Muscle of back (tissue), 11 donors: ENCODE data around the gene LCNL1. TPM values are rescaled to one million over a fixed set of nuclear protein-coding genes. Genes with fewer than 3 reads are reported as not detected.
"Not testable (repeated sequence)": the region's sequence is repeated elsewhere in the genome, so short reads cannot be mapped to it uniquely, and the experiment has no call there.

ENCODE experiments used
- DNase-seq, 3 donors: peaks; one replicate each; pipeline versions ENCODE4 v3.0.0 to v3.0.0-alpha.2; 2013
- polyA plus RNA-seq, 10 donors: library from polyadenylated mRNA; unstranded; fragments of 120-200 nt; gene quantifications; one replicate each; pipeline ENCODE4 v1.2.1, GENCODE V29; 2013; ENCODE audit not compliant: insufficient read length in 10 of 10

LCNL1 gene
- polyA plus RNA-seq, 10 donors: 0.14 to 1.1 (median 0.66) TPM

- no peak for DNase-seq
These were observed 40.4 kb downstream of the LCNL1 start for GRCh38 chr9:137023157-137023556.

GRCh38 chr9:137023583-137023991 is 40.8 kb downstream of the LCNL1 start:
- no peak for DNase-seq

- no peak for DNase-seq
These were observed 42.7 kb downstream of the LCNL1 start for GRCh38 chr9:137025517-137025966.

- DNase-seq: no peak
These were observed 43.6 kb downstream of the LCNL1 start for GRCh38 chr9:137026384-137026783.

DNA sequence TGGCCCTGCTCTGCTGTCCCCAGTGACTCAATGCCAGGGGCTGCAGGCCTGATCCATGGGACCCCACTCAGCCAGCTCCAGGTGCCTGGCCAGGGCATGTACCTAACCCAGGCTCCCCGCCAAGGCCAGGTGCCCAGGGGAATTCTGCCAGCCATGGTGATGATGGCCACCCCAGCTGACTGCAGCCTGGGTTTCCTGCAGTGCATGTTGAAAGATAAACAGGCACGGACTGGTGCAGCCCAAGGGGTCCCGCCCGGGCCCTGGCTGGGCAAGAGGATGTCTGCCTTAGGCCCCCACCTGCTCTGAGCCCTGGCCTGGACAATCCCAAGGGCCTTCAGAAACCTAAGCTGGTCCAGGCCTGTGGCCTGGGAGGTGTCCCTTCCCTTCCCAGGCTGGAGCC is 44.0 kb downstream of the LCNL1 start:
- no peak for DNase-seq

DNA sequence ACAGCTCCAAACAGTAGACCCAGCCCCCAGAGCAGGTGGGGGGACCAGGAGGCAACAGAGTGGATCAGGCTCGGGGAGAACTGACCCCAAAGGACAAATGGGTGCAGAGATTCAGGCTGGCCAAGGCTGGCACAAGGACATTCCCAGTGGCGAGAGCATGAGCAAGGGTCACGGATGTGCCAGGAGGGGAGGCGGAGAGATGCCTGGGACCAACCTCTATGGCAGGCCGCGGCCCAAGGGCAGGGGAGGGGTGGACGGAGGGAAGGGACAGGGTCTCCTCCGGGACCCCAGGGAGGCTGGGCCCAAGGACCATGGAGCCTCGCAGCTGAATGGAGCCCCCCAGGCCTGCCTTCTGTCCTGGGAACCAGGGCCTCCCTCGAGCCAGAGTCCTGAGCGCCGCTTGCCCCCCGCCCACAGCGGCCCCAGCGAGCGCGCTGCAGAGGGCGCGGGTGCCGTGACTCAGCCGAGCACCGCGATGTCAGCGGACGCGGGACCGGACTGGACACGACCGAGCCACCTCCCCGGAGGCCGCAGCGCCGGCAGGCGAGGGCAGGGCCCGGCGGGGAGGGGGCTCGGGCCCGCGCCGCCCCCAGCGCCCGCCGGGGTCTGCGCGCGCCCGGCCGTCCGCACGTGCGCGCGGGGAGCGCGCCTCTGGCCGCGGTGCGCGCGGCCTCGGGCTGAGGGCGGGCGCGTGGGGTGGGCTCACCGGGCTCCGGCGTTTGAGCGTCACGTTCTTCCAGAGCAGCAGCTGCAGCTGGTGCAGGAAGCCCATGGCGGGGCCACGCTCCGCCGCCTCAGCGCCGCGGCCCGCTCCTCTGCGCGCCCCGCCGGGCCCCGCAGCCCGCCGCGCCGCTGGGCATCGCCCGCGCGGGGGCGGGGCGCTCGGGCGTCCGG is 44.8 kb downstream of the LCNL1 start, which contains the start of gene ABCA2:
ABCA2 (minus strand) TSS at position 869 of the 894 bp plus-strand sequence; CDS start at position 772, 97 bp downstream.
- peak in 2 of 3 donors; percentile 45 to 50 for DNase-seq

- DNase-seq: peak; percentile 52 to 69 (median 68)
These were observed 45.7 kb downstream of the LCNL1 start for GRCh38 chr9:137028263-137029057.

- DNase-seq: peak in 2 of 3 donors; percentile 56 to 81
These were observed 46.5 kb downstream of the LCNL1 start for GRCh38 chr9:137029058-137029936.

GRCh38 chr9:137030006-137030405 is 47.2 kb downstream of the LCNL1 start:
- no peak for DNase-seq

DNA sequence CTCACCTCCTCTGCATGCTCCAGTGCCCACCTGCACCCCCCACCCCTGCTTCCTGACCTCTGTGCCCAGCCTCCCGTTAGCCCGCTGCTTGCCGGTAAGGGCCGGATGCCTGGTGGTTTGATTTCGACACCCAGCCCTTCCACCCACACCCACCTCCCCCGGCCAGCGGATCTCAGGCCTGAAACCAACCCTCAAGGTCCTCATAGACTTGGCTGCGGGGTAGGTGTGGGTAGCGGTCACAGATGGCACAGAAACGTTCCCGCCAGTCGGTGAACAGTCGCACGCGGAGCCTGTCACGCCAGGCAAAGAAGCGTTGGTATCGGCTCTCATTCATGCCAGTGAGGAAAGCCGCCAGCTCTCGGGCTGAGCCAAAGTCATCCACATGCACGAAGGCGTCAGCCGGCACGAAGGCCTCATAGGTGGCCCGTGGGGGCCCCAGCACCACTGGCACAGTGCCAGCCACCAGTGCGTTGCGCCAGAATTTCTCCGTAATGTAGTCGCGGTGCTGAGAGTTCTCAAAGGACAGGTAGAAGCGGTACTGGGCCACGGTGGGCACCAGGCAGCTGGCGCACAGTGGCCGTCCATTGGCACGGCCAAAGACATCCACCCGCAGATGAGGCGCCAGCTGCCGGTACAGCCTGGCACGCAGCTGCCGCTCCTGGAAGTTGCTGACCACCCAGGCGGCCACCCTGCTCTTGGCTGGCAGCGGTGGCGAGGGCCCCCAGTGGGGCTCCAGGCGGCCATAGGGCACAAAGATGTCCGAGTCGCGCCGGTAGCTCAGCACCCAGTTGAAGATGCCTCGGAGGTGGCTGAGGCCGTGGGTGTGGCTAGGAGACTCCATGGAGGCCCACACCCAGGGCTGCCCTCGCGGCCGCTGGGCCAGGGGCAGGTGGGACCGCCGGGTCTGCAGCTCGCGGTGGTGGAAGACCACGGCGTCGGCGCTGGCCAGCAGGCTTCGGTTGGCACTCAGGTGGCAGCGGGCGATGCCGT is 48.0 kb downstream of the LCNL1 start:
- no peak for DNase-seq

DNA sequence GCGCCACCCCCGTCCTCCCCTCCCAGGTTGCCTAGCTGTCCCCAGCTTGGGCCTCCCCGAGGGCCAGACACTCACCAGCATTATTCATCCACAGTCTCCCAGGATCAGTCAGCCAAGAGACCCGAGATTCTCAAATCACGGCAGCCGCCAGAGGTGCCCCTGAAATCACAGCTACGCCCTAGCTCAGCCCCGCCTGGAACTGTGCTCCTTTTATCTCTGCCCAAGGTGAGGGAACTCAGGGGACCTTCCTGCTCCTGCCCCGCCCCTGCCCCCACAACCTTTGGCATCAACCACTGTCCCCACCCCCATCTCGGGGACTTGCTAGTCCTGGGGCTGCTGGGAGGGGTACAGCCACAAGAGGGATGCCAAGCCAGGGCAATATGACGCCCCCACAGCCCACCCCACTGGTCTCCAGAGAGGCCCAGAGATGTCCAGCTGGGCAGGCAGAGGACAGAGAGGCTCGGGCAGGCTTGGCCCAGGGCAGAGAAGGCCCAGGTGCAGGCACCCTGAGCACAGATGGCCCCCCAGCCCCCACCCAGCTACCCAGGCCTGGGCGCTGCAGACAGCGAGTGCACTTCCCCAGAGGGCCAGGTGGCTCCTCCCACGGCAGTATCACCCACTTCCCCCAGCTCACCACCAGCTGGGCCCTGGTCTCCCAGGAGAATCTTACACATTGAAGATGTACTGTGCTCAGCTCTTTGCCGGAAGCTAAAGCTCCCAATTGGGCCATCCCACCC is 49.3 kb downstream of the LCNL1 start, which contains the start of gene FUT7:
FUT7 (minus strand) TSS at position 185 of the 737 bp plus-strand sequence; CDS start at position 88, 97 bp downstream.
- DNase-seq: no peak

- no peak for DNase-seq
These were observed 50.1 kb downstream of the LCNL1 start for GRCh38 chr9:137032858-137033257.

- not testable (repeated sequence) for DNase-seq
These were observed 50.7 kb downstream of the LCNL1 start for GRCh38 chr9:137033481-137033880.

- no peak for DNase-seq
These were observed 51.4 kb downstream of the LCNL1 start for GRCh38 chr9:137034039-137034708.

DNA sequence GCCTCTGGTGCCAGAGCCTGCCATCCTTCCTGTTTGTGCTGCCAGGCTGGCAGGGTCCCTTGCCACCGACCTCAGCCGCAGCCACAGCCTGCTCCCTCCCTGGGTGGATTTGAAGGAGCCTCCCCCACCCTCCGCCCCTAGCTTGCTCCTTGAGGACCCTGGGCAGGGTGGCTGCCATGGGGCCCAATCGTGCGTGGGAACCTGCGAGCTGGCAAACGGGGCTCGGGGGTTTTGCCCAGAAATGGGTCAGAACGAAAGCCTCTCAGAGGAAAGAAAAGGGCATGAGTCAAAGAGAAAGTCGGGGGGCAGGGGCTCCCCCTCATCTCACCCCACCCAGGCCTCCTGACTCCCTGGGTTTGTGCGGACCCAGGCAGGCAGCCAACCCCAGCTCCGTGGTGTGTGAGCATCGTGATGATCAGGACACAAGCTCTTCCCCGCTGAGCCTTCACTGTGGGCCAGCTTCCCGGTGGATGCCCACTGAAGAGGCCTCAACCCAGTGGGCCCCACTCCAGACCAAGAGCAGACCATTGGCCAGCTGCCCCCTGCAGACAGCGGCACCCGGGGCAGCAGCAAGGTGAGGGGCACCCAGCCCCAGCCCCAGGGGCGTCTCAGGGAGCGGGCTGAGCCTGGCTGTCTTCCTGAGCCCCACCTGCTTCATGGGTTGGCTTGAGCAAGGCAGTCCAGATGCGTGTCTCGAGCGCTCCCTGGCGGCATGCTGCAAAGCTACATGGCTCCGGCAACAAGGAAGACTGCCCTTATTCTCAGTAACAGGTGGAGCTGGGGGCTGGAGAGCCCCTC is 52.1 kb downstream of the LCNL1 start:
- peak; percentile 69 to 93 (median 88) for DNase-seq
